Stomach smooth muscle (tissue), 2 donors: ENCODE data around the gene RICTOR.

Source experiments
- H3K27ac ChIP-seq: one replicate; pipeline ENCODE4 v1.7.0; 2013; ENCODE audit warnings: mild to moderate bottlenecking, low read length, inconsistent platforms
- H3K27me3 ChIP-seq, 2 donors: one replicate each; pipeline ENCODE4 v1.7.0; 2013; ENCODE audit warnings: low read length in 2 of 2; ENCODE audit not compliant: insufficient read depth in 2 of 2, control insufficient read depth in 1 of 2
- H3K36me3 ChIP-seq, 2 donors: one replicate each; pipeline ENCODE4 v1.7.0; 2013; ENCODE audit warnings: low read length in 2 of 2; ENCODE audit not compliant: control insufficient read depth in 2 of 2, insufficient read depth in 2 of 2
- H3K4me1 ChIP-seq: one replicate; pipeline ENCODE4 v1.7.0; 2013; ENCODE audit warnings: low read length; ENCODE audit not compliant: control insufficient read depth, insufficient read depth
- H3K4me3 ChIP-seq, 2 donors: one replicate each; pipeline ENCODE4 v1.7.0; 2013; ENCODE audit warnings: low read length in 2 of 2
- H3K9ac ChIP-seq, 2 donors: one replicate each; pipeline ENCODE4 v1.7.0; 2013; ENCODE audit warnings: low read length in 2 of 2, mild to moderate bottlenecking in 1 of 2
- H3K9me3 ChIP-seq, 2 donors: one replicate each; pipeline ENCODE4 v1.7.0; 2013; ENCODE audit warnings: low read length in 2 of 2; ENCODE audit not compliant: control insufficient read depth in 2 of 2
- donor health status: healthy.
- donor health status: Pancreatic carcinoma.

The RICTOR gene

GRCh38 chr5:38938424-38938823, 135.8 kb downstream of the RICTOR start:
- Histone ChIP-seq H3K9me3 (no peaks in the 10 kb centered on the region), H3K36me3 (peaks cover 12 to 27% of the 10 kb centered on the region in 2 donors), H3K27ac (no peak overlapping the region), H3K4me1 (no peaks in the 10 kb centered on the region), H3K9ac (no peak overlapping the region), H3K4me3 (no peak overlapping the region), H3K27me3 (no peaks in the 10 kb centered on the region)

- Histone ChIP-seq H3K27ac (no peak overlapping the region), H3K27me3 (no peaks in the 10 kb centered on the region), H3K36me3 (peaks cover 23 to 31% of the 10 kb centered on the region in 2 donors), H3K9ac (no peak overlapping the region), H3K4me3 (no peak overlapping the region), H3K9me3 (no peaks in the 10 kb centered on the region), H3K4me1 (no peaks in the 10 kb centered on the region)
These were observed 137.9 kb downstream of the RICTOR start for GRCh38 chr5:38936269-38936668.

- H3K36me3 ChIP-seq = peaks cover 23 to 33% of the 10 kb centered on the region in 2 donors
- no peaks in the 10 kb centered on the region for H3K9me3 ChIP-seq
- H3K4me1 ChIP-seq = no peaks in the 10 kb centered on the region
- H3K27me3 ChIP-seq = no peaks in the 10 kb centered on the region
- no peak overlapping the region for H3K27ac ChIP-seq
- H3K9ac ChIP-seq = no peak overlapping the region
- no peak overlapping the region for H3K4me3 ChIP-seq
These were observed 138.8 kb downstream of the RICTOR start for GRCh38 chr5:38935437-38935836.

GRCh38 chr5:38932854-38933408, 141.3 kb downstream of the RICTOR start:
- H3K4me1 ChIP-seq = no peaks in the 10 kb centered on the region
- H3K9ac ChIP-seq = no peak overlapping the region
- no peak overlapping the region for H3K27ac ChIP-seq
- no peak overlapping the region for H3K4me3 ChIP-seq
- no peaks in the 10 kb centered on the region for H3K9me3 ChIP-seq
- H3K27me3 ChIP-seq = no peaks in the 10 kb centered on the region
- peaks cover 23 to 33% of the 10 kb centered on the region in 2 donors for H3K36me3 ChIP-seq

- peaks cover 23 to 30% of the 10 kb centered on the region in 2 donors for H3K36me3 ChIP-seq
These were observed 142.5 kb downstream of the RICTOR start for GRCh38 chr5:38931731-38932130.

GRCh38 chr5:38929838-38930237, 144.4 kb downstream of the RICTOR start:
- Histone ChIP-seq H3K9ac (no peak overlapping the region), H3K4me3 (no peak overlapping the region), H3K4me1 (peaks cover 2% of the 10 kb centered on the region), H3K27ac (no peak overlapping the region), H3K9me3 (no peaks in the 10 kb centered on the region), H3K36me3 (peaks cover 22 to 25% of the 10 kb centered on the region in 2 donors), H3K27me3 (no peaks in the 10 kb centered on the region)

More at GRCh38 chr5:38931731-38932130, 142.5 kb downstream of the RICTOR start:
- no peaks in the 10 kb centered on the region for H3K9me3 ChIP-seq
- no peak overlapping the region for H3K9ac ChIP-seq
- H3K27me3 ChIP-seq = no peaks in the 10 kb centered on the region
- no peaks in the 10 kb centered on the region for H3K4me1 ChIP-seq
- no peak overlapping the region for H3K4me3 ChIP-seq
- H3K27ac ChIP-seq = no peak overlapping the region

GRCh38 chr5:38927470-38927869, 146.7 kb downstream of the RICTOR start:
- H3K9ac ChIP-seq = no peak overlapping the region
- H3K4me3 ChIP-seq = no peak overlapping the region
- no peaks in the 10 kb centered on the region for H3K9me3 ChIP-seq
- peaks cover 6% of the 10 kb centered on the region for H3K4me1 ChIP-seq
- no peaks in the 10 kb centered on the region for H3K27me3 ChIP-seq
- no peak overlapping the region for H3K27ac ChIP-seq
- peaks cover 9 to 17% of the 10 kb centered on the region in 2 donors for H3K36me3 ChIP-seq

GRCh38 chr5:38926121-38926520, 148.1 kb downstream of the RICTOR start:
- Histone ChIP-seq H3K9ac (no peak overlapping the region), H3K36me3 (peaks cover 5 to 13% of the 10 kb centered on the region in 2 donors), H3K4me3 (no peak overlapping the region), H3K27ac (no peak overlapping the region), H3K9me3 (no peaks in the 10 kb centered on the region), H3K27me3 (no peaks in the 10 kb centered on the region), H3K4me1 (peaks cover 6% of the 10 kb centered on the region)

- Histone ChIP-seq H3K36me3 (peaks cover 6 to 15% of the 10 kb centered on the region in 2 donors), H3K27ac (no peak overlapping the region), H3K27me3 (no peaks in the 10 kb centered on the region), H3K9ac (no peak overlapping the region), H3K4me3 (no peak overlapping the region), H3K4me1 (peaks cover 6% of the 10 kb centered on the region), H3K9me3 (no peaks in the 10 kb centered on the region)
These were observed 148.9 kb downstream of the RICTOR start for GRCh38 chr5:38925154-38925925.

- peaks cover 6% of the 10 kb centered on the region for H3K4me1 ChIP-seq
- no peak overlapping the region for H3K9ac ChIP-seq
- no peaks in the 10 kb centered on the region for H3K9me3 ChIP-seq
- peaks cover 12 to 21% of the 10 kb centered on the region in 2 donors for H3K36me3 ChIP-seq
- no peaks in the 10 kb centered on the region for H3K27me3 ChIP-seq
- no peak overlapping the region for H3K27ac ChIP-seq
- no peak overlapping the region for H3K4me3 ChIP-seq
These were observed 150.3 kb downstream of the RICTOR start for GRCh38 chr5:38923661-38924451.
